SW480 (cell line): ENCODE data around the gene SLC16A9.
A peak's percentile ranks its signal among the peaks of the same experiment; 100 is the strongest.
"Not testable (repeated sequence)": the region's sequence is repeated elsewhere in the genome, so short reads cannot be mapped to it uniquely, and the experiment has no call there.

Experiments
- DNase-seq: peaks from one replicate; pipeline ENCODE4 v3.0.0-alpha.2; 2016; ENCODE audit warnings: low spot score

SLC16A9 gene

DNA sequence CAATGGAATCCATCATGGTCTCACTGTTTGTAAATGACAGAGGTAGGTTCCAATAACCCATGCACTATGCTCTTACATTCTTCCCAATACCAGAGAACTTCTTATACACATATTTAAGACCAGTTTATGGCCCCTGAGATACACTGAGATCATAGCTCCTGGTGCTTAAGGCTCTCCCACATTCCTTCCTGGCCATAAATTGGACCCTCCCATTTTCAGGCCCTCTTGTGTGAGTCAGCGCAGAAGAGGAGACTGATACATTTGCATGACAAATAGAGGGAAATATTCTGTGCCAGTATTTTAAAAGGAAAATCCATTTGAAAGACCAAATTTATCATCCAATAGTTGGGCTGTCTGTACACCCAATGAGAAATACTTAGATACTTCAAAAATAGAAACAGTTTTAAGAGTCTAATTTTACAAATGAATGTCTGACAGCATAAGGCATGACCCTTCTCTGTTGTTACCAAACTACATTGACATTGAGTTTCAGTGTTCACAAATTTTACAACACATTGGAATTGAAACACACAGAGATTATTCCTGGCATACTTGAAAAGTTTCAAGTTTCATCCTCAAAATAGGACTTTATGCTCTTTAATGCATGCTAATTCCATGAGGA lies 35.3 kb downstream of the SLC16A9 start:
- peak; percentile 5 for DNase-seq

DNA sequence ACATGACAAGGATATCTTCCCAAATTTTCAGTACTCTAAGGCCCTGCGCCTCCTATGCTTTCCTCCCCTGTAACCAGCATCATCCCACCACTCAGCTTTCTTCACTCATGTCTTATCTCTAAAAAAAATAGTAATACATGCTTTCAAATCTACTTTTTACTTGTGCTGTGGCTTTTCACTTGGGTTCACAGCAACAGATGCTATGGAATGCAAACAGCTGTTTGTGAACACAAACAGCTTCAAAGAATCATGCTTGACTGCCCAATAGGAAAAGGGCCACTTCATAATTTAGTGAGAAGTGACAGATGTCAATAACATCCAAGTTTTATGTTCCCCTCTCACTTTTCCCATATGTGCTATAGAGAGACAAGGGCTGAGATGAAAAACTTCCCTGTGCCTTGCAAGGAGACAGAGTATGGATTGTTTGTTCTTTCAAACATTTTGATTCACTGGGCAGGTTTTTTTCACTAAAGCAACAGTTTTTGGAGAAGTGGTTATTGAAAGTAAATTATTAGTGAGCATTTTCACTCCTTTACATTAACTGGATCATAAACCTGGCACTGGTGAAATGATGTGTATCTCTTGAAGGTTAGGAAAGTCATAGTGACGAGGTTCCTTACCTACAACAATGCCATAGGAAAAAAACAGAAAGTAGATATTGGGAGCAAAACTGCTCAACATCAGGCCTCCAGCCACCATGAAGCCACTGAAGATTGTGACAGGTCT lies 37.3 kb downstream of the SLC16A9 start:
- DNase-seq = no peak

DNA sequence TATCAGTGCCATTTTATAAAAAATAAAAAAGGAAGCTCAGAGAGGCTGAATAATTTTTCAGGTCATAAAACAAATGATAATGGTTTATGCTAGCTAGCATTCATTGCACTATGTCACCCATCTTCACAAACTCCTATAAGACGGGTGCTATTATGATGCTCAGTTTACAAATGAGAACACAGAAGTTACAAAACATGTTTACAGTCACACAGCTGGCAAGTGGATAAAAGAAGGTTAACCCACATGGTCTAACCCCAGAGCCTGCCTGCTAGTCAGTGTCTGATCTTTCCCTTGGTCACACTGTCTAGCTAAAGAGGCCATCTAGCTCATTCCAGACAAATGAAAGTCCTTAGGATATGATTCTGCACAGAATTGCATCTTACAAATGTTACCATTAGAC lies 39.4 kb downstream of the SLC16A9 start:
- no peak for DNase-seq

DNA sequence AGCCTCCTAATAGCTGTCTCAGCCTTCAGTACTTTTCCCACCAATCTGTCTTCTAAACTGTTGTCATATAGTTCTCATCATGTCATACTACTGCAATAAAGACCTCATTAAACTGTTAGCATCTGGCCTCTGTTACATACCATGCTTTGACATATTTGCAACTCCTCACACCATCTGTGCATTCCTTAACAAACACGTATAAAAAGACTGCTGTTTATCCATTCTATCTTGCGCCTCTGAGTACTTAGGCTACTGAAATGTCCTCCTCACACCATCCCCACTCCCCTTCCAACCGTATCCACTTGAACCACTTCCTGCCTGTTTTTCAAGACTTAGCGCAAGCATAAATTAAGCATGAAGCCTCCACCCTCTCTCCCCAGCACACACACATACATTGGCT lies 41.6 kb downstream of the SLC16A9 start:
- DNase-seq = no peak

DNA sequence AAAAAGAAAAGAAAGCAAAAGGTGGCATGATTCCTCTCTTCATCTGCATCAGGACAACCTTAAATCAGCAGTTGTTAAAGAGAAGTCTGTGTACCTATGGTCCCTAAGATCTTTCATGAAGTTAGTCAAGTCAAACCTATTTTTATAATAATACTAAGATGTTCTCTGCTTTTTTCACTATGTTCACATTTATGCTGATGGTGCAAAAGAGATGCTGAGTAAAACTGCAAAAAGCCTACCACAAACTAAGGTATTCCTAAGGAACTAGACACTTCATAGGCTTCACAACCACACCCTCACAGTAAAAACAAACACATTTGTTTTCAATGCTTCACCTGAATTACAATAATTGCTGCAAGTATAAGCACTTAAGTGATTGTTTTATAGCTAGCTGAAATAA lies 43.3 kb downstream of the SLC16A9 start:
- DNase-seq = no peak

DNA sequence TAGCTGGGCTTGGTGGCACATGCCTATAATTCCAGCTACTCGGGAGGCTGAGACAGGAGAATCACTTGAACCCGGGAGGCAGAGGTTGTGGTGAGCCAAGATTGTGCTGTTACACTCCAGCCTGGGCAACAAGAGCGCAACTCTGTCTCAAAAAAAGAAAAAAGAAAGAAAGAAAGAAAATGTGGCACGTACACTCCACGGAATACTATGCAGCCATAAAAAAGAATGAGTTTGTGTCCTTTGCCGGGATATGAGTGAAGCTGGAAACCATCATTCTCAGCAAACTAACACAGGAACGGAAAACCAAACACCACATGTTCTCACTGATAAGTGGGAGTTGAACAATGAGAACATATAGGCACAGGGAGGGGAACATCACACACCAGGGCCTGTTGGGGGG lies 46.4 kb downstream of the SLC16A9 start:
- not testable (repeated sequence) for DNase-seq

DNA sequence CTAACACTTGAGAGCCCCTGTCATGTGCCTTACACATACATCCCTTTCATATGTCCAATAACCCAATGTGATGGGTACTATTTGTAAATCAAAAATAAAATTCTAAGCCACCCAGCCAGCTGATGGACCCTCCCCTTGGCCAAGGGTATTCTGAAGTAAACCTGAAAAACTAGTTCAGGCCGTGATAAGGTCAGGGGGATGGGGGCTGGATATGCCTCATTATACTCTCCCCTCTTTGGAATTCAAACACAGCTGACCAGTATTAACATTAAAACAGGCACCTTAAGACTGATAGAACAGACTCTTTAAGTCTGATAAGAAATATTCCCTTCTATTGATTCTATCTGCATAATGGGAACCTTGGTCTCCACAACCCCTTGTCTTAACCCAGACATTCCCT lies 51.9 kb downstream of the SLC16A9 start:
- DNase-seq = no peak

DNA sequence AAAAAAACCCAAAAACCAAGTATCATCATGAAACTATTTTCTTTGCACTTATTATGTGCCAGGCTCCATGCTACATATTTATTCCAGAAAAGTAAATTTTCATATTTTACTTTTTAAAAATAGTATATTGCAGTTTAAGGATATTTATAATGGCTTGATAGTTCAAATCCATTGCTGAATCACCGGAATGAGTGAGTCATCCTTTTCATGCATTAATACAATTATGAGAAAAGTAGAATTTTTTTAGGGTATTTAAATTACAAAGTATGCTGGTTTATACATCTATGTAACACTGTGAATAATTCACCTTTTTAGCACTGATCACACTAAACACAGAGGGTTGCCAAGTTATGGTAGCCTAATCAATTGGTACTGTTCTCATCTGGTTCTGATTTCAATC lies 54.3 kb downstream of the SLC16A9 start:
- DNase-seq = no peak

DNA sequence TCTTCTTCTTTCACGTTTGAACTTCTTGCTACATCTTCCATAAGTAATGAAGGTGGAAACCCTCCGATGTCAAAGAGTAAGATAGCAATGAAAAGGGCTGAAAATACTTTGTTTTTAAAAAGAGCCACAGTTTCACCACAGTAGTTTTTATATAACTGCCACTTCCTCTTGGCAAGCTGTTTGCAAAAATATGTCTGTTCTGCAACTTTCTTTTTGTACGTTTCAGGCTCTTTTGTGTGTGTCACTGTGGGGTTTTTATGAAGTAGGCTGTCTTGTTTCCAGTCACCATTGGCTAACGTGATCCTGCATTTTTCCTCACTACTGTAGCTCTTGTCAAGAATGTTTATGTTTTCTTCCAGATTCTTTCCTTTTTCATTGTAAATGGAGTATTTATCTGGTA lies 55.6 kb downstream of the SLC16A9 start:
- DNase-seq = no peak

DNA sequence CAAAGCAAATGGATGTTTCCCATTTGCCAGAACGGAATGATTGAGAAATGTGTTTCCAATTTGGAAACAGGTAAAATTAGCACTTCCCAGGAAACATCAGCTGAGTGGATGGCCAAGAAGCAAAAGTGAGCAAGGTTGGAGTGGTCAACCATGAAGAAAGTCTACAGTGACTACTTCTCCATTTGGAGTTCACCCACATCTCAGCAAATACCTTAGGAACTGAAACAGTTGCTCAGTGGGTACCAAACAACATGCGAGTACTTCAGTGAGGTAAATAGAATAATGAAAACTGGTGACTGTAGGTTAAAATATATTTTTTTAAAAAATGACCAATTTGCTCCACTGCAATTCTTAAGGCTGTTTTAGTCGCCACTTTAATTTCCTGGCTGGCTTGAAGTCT lies 57.7 kb downstream of the SLC16A9 start:
- no peak for DNase-seq

DNA sequence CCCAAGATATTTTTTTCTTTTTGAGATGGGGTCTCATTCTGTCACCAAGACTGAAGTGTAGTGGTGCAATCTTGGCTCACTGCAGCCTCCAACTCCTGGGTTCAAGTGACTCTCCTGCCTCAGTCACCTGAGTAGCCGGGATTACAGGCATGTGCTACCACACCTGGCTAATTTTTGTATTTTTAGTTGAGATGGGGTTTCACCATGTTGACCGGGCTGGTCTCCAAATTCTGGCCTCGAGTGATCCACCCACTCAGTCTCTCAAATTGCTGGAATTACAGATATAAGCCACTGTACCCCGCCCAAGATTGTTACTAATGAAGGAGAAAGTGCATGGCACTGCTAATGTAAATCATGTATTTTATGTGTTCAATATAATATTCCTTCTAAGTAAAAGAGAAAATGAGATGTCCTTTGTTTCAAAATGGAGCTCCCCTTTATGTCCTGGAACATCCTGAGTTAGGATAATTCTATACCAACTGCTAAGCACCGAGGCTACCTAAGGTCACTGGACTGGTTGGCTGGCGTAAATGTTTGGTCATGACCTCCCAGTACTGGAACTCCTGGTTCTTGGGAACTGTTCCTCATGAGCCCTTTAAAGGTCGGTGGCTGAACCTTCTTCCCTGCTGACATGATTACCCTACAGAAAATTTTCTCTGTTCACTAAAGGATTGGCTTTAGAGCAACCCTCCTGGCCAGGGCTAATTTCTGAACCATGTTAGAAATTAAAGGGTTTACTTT lies 59.9 kb downstream of the SLC16A9 start:
- no peak for DNase-seq

DNA sequence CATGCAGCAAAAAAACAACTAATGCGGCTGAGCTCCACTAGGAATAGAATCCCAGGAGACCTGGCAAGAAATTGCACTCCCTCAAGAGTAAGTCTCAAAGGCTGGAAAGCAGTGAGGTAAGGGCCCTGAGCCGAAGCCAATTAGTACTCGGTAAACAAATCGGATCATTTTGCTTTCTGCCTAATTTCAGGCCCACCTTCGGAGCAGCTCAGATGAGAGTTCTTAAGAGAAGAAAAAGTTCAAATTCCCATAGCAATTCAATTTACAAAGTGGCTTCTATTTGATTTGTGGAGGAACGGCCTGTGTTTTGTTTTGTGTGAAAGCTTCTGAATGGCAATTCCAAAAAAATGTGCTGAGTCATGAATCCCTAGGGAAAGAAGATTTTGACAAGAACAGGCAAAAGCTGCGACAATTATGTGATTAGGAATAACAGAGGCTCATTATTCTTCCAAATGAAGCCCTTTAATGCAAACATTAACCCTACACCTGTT lies 60.9 kb downstream of the SLC16A9 start:
- no peak for DNase-seq

DNA sequence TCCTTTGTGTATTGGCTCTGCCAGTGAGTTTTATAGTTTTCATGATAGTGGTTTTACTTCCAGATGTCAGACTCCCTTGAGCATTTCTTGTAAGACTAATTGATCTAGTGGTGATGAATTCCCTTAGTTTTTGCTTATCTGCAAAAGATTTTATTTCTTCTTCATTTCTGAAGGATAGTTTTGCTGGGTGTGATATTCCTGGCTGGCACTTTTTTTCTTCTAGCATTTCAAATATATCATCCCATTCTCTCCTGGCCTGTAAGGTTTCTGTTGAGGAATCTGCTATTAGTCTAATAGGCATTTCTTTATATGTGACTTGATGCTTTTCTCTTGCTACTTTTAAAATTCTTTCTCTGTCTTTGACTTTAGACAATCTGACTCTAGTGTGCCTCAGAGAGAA lies 64.8 kb downstream of the SLC16A9 start:
- DNase-seq = no peak

DNA sequence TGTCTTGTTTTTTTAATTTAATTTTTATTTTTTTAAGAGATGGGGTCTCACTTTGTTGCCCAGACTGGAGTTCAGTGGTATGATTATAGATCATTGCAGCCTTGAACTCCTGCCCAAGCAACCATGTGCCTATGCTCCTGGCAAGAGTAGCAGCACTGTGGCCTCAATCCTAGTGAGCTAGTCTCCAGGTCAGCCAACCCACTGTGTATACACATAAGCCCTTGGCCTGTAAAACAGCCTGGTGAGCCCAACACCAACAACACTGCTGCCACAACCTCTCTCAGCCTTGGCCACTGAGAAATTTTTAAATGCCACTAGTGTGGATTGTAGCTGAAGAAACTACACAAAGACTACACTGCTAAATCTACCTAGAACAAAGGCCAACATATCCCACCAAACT lies 68.0 kb downstream of the SLC16A9 start:
- DNase-seq = not testable (repeated sequence)

DNA sequence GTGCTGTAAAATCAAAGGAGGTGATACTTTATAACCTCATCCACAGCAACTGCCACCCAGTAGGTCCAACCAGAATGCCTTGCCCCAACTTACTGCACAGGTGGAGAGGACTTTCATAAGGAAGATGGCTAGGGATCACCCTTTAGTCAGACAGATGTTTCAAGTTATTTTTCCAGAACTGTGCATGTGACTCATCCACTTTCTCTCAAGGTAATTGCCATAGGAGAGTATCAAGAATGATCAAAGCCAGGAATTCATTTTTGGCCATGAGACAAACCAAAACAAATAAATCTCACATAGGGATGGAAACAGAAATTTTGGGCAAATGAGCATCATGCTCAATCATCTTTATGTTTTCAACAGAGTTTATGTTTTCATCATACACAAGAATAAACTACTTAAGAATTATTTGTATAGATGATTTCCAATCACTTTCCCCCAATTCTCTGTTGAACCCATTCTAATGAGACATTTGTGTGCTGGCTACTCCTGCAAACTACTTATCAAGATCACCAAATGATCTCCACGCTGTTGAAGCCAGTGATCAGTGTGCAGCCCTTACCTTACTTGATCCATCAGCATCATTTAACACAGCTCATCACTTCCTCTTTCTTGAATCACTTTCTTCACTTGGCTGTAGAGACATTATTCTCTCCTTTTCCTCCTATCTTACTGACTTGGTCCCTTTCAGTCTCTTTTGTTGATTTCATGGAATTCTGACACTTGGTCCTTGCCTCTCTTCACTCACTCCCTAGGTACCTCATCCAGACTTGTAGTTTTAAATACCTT lies 74.0 kb downstream of the SLC16A9 start:
- DNase-seq = no peak

DNA sequence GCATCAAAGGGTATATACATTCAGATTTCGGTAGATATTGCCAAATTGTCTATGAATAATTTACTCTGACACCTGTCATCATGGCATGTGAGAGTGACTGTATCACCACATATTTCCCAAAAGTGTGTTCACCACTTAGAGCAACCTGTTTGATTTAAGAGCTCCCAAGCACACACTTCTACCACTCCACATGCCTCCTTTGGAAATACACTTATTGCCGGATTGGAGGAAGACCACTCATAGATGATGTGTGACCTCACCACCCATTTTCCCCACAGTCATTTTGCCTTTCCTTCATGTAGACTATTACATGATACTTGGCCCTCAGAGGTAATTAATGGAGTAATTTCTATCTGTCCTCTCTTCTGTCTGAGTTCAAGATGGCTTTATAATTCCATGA lies 75.5 kb downstream of the SLC16A9 start:
- DNase-seq = no peak

DNA sequence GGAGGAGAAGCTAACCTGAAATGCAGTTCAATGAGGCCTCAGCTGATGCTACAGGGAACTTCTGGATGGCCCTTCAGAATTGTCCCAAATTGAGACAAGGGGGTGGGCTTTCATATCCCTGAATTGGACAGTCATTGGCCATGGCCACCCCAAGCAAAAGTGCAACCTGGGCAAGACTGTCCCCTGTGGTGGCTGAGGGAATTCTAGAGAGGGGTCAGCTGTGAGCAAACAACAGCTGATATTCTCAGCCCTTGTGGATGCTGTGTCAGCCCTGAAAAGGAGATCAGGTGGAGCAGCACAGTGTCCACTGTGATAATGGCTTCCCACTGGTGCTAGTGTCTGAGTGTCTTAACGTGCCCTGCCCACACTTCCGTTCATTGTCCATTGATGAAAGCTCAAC lies 76.6 kb downstream of the SLC16A9 start:
- DNase-seq = no peak

DNA sequence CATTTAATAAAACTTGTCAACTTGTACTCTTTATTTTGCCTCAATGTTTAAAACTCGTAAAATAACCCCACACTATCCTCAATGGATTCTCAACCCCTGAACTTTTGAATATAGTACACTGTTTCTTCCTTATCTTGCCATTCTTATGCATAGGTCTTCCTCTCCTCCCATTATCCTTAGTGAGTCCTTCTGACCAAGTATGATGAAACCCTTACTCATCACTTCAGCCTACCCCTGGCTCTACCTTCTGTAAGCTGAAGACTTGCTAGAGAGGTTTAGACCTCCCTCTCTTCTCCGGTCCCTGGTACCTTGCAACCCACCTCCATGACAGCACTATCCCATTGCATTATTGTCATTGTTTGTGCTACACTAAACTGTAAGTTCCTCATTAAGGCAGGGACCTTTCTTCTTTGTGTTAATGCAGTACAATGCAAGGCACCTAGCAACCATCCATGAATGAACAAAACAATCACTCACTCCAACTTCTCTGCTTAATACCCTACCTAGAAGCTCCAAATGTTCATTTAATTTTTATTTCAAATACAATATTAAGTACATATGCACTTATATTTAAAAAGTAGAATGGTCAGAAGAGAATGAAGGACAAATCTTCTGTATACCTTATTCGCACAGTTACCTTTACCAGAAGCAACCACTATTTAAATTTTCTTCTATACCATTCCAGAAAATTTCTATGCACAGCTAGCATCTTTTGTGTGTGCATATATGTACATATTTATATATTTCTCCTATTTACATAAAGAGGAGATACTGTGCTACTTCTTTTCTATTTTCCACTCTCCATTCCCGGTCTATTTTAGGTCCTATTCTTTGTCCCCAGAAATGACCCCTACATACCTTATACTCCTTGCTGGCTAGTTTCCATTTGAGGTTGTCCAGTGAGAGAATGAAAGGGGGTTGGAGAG lies 77.5 kb downstream of the SLC16A9 start:
- DNase-seq = no peak

DNA sequence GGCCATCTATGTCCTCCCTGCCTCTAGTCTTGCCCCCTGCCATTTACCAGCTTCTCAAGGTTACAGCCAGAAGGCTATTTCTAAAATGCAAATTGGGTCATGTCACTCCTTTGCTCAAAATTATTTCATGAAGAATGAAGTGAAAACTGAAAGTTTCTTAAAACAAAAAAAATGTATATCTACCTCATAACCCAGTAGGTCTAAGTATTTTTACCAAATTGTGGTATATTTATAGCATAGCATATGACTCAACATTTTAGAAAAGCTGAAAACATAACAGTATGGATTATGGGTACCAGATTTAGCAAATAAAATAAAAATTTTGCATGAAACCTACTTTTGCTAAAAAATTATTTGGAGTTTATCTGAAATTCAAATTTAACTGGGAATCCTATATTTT lies 78.4 kb downstream of the SLC16A9 start:
- no peak for DNase-seq

DNA sequence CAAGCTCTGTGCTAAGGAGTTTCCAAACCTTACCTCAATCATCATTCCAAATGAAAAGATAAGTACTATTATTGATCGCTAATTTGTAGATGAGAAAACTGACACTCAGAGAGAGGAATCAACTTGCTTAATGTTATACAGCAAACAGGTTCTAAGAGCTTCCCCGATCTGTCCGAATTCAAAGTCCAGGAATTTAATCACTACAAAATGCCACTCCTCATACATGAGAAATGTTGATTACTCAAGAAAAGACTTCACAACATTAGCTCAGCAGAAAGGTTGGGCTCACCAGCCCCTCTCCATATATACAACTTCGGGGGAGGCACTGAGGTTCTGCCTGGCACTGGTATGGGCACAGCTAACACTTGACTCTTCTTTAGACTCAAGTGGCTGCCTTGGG lies 80.7 kb downstream of the SLC16A9 start:
- DNase-seq = no peak

DNA sequence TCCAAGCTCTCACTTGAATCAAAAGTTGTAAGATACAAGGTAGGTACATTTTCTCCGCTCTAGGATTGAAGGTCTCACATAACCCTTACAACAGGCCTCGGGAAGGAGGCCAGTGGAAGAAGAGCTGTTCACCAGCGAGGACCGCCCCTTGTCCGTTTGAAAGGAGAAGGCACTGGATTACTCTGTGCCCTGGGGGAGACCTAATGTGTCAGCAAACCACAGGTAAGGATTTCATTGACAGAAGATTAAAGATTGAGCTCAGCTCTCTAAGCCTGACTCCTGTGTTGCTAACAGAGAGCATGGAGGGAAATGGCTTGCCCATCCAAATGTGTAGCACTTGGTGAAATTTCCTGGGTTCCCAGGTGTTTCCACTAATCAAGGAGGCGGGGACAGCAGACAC lies 81.2 kb downstream of the SLC16A9 start:
- no peak for DNase-seq
